ENCODE results near the gene LMBR1.

LMBR1 gene

GRCh38 chr7:156673902-156674301 lies 219.1 kb downstream of the LMBR1 start:
- DNase-seq (ENCODE audit: low read depth) = no peak
- H3K4me3 ChIP-seq (ENCODE audit: low read depth, low read length) = no peak overlapping the region

GRCh38 chr7:156673454-156673853 lies 219.5 kb downstream of the LMBR1 start:
- no peak for DNase-seq (ENCODE audit: low read depth)

GRCh38 chr7:156669035-156669828 lies 223.8 kb downstream of the LMBR1 start:
- no peak overlapping the region for H3K4me3 ChIP-seq (ENCODE audit: low read depth, low read length)
- DNase-seq (ENCODE audit: low read depth) = no peak

More at GRCh38 chr7:156673454-156673853, 219.5 kb downstream of the LMBR1 start:
- no peak overlapping the region for H3K4me3 ChIP-seq (ENCODE audit: low read depth, low read length)

GRCh38 chr7:156668130-156668741 lies 224.7 kb downstream of the LMBR1 start:
- H3K4me3 ChIP-seq (ENCODE audit: low read depth, low read length) = no peak overlapping the region
- no peak for DNase-seq (ENCODE audit: low read depth)

GRCh38 chr7:156667110-156667426 lies 225.9 kb downstream of the LMBR1 start:
- no peak for DNase-seq (ENCODE audit: low read depth)
- no peak overlapping the region for H3K4me3 ChIP-seq (ENCODE audit: low read depth, low read length)

GRCh38 chr7:156666368-156667109 lies 226.4 kb downstream of the LMBR1 start:
- no peak overlapping the region for H3K4me3 ChIP-seq (ENCODE audit: low read depth, low read length)
- no peak for DNase-seq (ENCODE audit: low read depth)

- no peak for DNase-seq (ENCODE audit: low read depth)
- no peak overlapping the region for H3K4me3 ChIP-seq (ENCODE audit: low read depth, low read length)
Measured at GRCh38 chr7:156665101-156665500, 227.9 kb downstream of the LMBR1 start.

- H3K4me3 ChIP-seq (ENCODE audit: low read depth, low read length) = no peak overlapping the region
- no peak for DNase-seq (ENCODE audit: low read depth)
Measured at GRCh38 chr7:156662277-156662676, 230.7 kb downstream of the LMBR1 start.

GRCh38 chr7:156661637-156662036 lies 231.3 kb downstream of the LMBR1 start:
- H3K4me3 ChIP-seq (ENCODE audit: low read depth, low read length) = no peak overlapping the region
- no peak for DNase-seq (ENCODE audit: low read depth)

GRCh38 chr7:156659961-156660360 lies 233.0 kb downstream of the LMBR1 start:
- H3K4me3 ChIP-seq (ENCODE audit: low read depth, low read length) = no peak overlapping the region
- DNase-seq (ENCODE audit: low read depth) = no peak

GRCh38 chr7:156659203-156659602 lies 233.8 kb downstream of the LMBR1 start:
- no peak for DNase-seq (ENCODE audit: low read depth)
- H3K4me3 ChIP-seq (ENCODE audit: low read depth, low read length) = no peak overlapping the region

- no peak overlapping the region for H3K4me3 ChIP-seq (ENCODE audit: low read depth, low read length)
- no peak for DNase-seq (ENCODE audit: low read depth)
Measured at GRCh38 chr7:156657681-156658080, 235.3 kb downstream of the LMBR1 start.

GRCh38 chr7:156656598-156656997 lies 236.4 kb downstream of the LMBR1 start:
- no peak for DNase-seq (ENCODE audit: low read depth)
- H3K4me3 ChIP-seq (ENCODE audit: low read depth, low read length) = no peak overlapping the region

GRCh38 chr7:156655983-156656382 lies 237.0 kb downstream of the LMBR1 start:
- no peak overlapping the region for H3K4me3 ChIP-seq (ENCODE audit: low read depth, low read length)
- DNase-seq (ENCODE audit: low read depth) = no peak

- H3K4me3 ChIP-seq (ENCODE audit: low read depth, low read length) = no peak overlapping the region
- DNase-seq (ENCODE audit: low read depth) = no peak
Measured at GRCh38 chr7:156655251-156655650, 237.7 kb downstream of the LMBR1 start.

GRCh38 chr7:156654511-156655234 lies 238.3 kb downstream of the LMBR1 start:
- DNase-seq (ENCODE audit: low read depth) = no peak

GRCh38 chr7:156652886-156653568 lies 240.0 kb downstream of the LMBR1 start:
- no peak for DNase-seq (ENCODE audit: low read depth)

More at GRCh38 chr7:156654511-156655234, 238.3 kb downstream of the LMBR1 start:
- no peak overlapping the region for H3K4me3 ChIP-seq (ENCODE audit: low read depth, low read length)

GRCh38 chr7:156651474-156651873 lies 241.5 kb downstream of the LMBR1 start:
- DNase-seq (ENCODE audit: low read depth) = no peak
- no peak overlapping the region for H3K4me3 ChIP-seq (ENCODE audit: low read depth, low read length)

More at GRCh38 chr7:156652886-156653568, 240.0 kb downstream of the LMBR1 start:
- H3K4me3 ChIP-seq (ENCODE audit: low read depth, low read length) = no peak overlapping the region

GRCh38 chr7:156650042-156650441 lies 242.9 kb downstream of the LMBR1 start:
- DNase-seq (ENCODE audit: low read depth) = no peak
- no peak overlapping the region for H3K4me3 ChIP-seq (ENCODE audit: low read depth, low read length)
